T follicular helper cell (primary cell): ENCODE results near the gene SLC1A3.
"Not testable (repeated sequence)": the region's sequence is repeated elsewhere in the genome, so short reads cannot be mapped to it uniquely, and the experiment has no call there.

Experiments
- DNase-seq: peaks from one replicate; pipeline ENCODE4 v3.0.0-alpha.2; 2020; ENCODE audit warnings: low read depth

Gene SLC1A3

DNA sequence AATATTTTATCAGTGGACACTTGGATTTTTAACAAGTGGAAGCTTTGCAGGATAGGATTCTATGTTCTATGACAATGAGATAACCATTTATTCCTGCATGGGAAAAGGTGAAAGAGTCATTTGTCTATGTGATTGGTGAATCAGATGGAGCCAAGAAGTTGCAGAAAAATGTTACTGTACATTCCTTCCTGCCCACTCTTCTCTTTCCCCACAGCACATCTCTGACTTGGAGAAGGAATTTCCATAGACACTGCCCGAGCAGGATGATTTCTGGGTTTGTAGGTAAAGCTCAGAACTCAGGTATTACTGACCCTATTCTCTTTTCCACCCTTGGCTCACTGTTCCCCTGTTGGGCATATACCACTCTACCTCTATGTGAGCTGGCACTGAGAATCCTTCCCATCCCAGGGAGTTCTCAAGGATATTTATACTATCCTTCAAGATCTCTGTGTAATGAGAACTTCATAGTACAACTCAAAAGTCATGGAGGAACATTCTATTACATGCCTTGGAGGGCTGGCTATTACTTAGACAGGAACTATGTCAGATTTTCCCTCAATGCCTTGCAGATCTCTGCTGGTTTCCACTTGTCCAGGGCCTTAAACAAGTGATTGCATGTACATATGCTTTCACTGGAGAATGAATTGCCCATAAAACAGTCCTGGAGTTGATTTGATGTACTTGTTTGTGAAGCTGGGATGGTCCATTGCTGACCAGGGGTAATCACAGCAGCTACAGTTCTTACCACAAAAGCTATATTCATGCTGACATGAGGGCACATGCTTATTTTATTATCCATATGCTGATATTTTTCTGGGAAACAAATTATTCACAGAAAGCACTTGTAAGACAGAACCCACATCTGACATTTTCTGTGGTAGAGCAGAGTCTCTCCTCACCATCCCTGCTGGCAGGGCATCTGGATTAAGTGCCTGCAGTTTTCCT is 24.1 kb downstream of the SLC1A3 start:
- no peak for DNase-seq

DNA sequence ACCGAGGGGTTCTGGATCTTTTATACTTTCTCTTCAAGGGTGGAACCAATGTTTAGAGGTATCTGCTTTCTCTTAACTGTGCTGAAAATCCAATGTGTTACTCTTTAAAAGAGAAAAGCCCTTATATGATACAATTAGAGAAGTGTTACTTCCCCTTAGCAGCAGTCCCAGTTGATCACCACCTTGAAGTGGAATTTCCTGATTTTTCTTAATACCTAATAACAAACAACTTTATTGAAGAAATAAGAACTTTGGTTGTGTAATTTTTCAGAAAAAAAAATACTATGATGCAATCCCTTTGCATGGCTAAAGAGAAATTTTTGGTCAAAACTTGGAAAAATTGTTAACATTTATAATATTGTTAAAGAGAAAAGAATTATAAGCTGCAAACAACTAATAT is 24.7 kb downstream of the SLC1A3 start:
- no peak for DNase-seq

DNA sequence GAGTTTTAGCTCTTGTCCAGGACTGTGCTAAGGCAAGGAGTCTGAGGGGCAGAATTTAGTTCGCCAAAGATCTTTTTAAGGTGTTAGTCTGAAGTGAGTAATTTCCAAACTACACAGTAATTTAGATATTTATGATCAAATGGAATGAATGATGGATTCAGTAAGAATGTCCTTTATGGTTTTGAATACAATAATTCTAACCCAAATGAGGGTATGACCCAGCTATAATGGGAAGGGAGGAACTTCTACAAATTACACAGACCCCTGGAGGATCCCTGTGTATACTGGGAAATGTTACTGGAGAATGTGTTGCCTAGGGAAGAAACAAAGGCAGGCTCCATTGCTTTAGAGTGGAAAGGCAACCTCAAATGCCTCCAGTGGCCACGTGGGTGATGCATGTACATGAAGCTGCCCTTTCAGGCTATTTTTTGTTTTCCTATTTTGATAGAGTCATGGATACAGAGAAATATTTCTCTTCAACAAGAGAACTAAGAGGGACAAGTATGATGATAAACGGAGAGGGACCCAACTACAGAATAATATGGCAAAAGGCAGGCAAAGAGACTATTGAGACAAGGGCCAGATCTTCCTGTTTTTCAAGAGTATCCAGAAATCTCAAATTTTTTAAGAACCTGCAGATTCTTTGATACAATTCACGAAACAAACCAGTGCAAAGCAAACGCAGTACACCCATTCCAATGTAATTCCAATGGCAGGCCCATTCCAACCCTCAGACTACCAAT is 25.4 kb downstream of the SLC1A3 start:
- DNase-seq = no peak

DNA sequence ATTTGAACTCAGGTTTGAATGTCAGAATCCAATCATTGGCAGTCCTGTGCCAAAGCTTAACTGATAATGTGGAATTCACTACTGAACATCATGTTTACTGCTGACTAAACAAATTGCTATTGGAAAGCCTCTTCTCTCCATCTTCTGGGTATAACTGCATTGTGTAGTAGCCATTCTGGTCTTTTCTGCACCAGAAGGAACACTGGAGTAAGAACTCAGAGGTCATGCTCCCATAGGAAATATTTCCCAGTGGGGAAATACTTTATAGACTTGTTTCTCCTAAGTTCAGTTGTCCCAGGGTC is 25.9 kb downstream of the SLC1A3 start:
- no peak for DNase-seq

DNA sequence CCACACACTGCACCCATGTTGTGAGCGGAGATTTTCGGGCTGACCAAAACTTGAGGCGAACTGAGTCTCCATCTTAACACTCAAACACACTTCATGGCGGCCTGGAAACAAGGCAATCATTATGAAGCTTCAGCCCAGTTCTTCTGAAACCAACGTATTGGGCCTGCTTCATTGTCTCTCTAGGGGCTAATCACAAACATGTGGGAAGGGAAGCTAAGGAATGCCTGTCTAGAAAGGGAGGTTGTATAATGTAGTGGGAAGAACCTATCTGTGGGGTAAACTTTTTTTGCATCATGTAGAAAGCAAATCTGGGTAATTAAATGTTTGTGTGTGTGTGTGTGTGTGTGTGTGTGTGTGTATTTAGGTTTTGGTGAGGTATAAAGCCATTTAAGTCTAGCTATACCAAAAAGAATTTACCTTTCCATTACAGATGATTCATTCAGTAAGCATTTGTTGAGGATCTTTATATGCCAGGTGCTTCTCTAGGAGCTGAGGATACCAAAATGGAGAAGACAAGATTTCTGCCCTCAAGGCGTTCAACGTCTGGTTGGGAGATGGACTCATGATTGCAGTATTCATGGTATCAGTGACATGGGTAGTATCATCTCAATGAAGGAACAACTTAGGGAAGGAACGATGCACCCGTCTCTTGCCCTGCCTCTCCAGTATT is 29.4 kb downstream of the SLC1A3 start:
- no peak for DNase-seq

DNA sequence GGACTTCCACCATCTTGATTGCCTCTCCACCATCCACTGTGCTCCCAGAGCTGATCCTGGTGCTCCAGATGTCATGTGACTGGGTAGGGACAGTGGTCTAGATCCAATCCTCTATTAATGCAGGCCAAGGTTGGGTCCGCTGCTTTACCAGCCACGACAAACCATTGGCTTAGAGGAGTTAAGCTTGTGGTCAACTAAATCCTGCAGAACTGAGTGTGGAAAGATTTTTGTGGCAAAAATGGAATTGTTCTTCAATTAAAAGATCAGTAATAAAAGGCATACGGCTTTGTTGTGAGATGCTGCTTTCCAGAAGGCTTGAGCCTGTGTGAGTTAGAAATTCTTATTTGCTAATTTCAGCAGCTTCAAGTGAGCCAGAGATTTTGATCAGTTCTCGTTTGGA is 30.7 kb downstream of the SLC1A3 start:
- no peak for DNase-seq

DNA sequence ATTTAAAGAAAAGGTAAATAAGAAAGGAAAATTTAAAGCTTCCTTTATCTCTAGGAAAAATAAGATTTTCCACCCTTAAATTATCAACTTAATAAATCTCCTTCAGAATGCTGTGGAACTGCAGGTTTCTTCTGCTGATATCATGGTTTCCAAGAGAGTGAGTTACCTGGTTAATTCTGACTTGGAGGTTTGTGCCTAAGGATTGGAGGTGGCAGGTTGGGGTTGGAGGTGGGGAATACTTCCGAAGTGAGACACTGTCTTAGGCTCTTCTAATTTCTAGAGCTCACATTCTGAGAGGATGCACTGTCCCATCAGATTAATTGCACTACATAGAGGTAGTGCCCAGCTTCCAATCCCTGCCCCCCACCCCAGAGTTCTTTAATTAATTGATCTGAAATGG is 31.1 kb downstream of the SLC1A3 start:
- no peak for DNase-seq

DNA sequence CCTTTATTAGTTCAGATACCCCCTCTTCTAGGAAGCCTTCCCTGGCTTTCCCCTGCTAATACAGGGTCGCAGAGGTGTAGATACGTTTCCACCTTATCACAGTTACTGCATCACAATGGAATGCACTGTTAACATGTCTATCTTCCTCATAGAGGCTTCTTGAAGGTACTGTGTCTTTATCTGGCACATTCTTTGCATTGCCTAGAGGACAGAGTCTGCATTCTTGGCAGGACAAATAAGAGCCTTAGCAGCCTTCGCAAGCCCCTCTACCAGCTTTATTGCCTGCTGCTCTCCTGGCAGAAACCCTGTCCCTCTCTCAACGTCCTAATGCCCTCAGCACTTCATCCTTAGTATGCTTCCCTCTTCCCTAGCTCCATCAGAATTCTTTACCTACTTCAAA is 31.6 kb downstream of the SLC1A3 start:
- no peak for DNase-seq

DNA sequence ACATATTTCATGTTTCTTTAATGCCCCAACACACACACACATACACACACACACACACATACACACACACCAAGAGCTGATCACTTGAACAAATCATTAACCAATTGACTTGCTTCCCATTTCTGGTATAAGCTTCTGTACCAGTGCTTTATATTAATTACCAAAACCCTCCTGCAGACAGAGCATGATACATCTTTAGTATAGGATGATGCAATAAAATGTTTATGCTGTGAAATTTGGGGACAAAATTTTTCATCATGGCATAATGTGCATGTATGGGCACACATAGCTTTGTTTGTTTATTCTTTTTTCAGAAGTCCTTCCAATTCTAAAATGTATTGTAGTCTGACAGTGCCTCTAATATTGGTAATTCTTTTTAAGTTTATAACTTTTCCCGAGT is 34.5 kb downstream of the SLC1A3 start:
- DNase-seq = no peak

DNA sequence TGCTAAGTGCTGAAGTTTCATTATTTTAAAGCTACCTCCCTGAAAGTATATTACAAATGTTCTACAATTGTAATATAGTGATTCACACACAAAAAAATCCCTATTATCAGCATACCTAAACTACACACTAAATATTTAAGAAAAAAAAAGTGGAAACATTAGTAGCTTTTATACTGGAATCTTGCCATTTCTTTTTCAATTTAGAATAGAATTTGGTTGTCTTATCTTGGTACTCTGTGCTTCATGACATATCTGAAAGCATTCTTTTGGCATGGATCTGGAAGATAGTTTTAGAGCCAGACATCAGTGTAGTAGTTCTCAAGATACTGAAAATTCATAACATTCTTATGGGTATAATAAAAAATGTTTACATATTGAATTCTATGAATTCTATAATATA is 35.0 kb downstream of the SLC1A3 start:
- DNase-seq = no peak

DNA sequence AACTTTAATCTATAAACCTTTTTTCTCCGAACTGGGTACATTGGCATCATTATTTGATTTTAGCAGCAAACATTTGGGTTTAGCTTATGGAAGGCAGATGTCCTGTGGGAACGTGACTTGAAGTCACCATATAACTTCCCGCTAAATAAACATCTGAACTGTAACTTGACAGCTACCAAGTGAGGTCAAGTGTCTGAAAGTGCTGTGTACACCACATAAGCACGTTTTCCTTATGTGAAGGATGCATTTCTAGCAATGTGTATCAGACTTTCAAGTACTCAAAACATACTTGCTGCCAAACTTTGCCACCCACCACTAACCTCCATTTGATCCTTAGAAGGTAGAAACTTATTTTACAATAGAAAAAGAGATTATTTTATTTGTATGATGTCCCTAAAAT is 35.7 kb downstream of the SLC1A3 start:
- DNase-seq = no peak

DNA sequence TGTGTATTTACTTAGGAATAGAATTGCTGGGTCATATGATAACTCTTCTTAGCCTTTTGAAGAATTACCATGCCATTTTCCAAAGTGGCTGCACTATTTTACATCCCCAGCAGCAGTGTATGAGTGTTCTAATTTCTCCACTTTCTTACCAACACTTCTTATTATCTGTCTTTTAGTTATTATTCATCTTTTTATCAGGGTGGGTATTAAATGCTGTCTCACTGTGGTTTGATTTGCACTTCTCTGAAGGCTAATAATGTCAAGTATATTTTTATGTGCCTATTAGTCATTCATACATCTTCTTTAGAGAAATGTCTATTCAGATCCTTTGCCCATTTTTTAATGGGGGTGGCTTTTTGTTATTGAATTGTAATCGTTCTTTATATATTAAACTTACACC is 36.8 kb downstream of the SLC1A3 start:
- no peak for DNase-seq

DNA sequence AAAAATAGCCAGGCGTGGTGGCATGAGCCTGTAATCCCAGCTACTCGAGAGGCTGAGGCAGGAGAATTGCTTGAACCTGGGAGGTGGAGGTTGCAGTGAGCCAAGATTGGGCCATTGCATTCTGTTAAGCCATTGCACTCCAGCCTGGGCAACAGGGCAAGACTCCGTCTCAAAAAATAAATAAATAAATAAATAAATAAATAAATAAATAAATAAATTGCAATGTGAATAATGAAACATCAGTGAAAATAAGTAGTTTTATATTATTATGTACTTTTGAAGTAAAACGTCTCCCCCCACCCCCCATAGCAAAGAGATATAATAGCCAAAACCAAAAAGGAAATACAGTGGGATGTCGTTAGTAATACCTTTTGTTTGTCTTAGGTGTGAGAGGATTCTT is 37.4 kb downstream of the SLC1A3 start:
- not testable (repeated sequence) for DNase-seq

DNA sequence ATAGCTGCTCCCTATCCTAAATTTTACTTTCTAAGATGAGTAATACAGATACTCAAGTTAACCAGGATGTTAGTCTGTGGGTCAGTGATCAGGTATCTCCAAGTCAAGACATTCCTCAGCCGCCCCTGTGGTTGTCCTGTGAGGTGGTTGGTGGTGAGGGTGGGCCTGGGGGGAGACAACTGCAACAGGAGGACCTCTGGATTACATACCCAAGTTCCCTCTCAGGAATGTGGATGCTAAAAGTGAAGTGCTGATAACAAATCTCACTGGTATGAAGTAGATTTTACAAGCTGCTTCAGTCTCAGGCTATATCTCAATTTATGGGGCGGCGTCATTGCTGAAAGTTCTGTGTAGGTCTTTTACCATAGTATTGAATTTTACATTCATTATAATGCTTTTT is 38.3 kb downstream of the SLC1A3 start:
- DNase-seq = no peak

DNA sequence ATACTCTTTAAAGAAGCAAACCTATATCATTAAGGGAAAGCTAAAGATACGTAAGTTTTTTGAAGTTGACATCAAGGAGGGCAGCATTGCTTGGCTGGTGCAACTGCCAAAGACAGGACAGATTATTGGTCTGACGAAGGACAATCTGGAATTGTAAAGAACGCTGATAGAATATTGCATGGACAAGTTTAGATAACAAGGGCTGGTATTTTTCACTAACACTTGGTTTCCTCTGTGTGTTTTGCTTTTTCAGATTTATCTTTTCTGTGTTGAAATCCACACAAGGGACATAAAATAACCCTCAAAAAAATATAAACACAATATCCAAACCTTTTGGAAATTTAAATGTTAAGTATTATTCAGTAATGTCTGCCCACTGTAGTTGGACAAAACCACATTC is 39.7 kb downstream of the SLC1A3 start:
- DNase-seq = no peak

DNA sequence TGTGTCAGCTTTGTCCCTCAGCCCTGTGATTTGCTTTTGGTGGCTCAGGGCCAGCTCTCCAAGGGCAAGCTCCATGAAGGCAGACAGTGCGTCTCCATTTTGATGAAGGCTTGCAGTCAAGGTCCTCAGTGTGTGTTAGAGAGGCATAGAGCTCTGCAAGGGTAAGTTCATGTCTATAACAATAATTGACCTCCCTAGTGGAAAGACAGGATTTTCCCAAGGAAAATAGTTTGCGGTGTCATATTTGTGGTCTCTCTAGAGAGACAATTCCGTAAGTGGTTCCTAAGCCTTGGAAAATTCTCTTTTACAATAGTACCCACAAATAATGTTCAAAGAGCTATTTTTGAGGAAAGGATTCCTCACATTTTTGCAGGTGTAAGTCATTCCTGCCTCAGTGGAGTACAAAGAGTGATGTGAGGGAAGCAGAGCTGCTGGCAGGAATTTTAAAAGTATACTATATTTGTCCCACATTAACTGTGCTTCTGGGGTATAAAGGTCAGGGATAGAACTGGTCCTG is 40.2 kb downstream of the SLC1A3 start:
- no peak for DNase-seq

DNA sequence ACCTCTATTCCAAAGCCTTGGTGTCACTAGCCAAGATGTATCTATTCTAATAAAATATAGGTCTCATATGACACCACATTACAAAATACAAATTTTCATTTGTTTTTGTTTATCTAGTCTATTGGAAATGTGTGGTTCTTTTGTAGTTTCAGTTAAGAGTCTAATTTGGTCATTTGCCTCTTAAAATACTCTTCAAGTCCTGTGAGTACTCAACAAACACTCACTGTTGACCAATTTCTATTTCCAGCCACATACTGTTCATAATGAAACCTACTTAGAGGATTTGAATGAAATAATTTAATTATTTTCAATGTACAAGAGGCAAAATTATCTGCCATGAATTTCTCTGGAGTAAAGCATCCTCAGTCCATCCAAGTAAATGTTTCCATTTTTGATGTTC is 40.6 kb downstream of the SLC1A3 start:
- DNase-seq = no peak

DNA sequence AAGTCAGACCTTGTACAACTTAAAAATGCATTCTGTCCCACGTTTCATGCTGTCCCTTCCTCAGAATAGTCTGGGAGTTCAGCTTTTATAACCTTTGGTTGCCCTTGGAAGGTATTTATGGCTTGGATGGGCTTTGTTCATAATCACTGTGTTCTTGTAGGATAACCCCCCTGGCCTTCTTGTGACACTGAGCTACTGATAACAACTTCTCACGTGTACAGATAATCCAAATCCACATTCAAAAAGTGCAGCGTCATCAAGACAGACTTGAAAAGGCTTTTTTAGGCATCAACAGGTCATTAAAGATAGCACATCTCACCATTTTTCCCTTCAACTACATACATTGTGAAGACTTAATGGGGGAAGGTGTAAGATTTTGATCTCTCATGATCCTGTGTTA is 42.0 kb downstream of the SLC1A3 start:
- no peak for DNase-seq

DNA sequence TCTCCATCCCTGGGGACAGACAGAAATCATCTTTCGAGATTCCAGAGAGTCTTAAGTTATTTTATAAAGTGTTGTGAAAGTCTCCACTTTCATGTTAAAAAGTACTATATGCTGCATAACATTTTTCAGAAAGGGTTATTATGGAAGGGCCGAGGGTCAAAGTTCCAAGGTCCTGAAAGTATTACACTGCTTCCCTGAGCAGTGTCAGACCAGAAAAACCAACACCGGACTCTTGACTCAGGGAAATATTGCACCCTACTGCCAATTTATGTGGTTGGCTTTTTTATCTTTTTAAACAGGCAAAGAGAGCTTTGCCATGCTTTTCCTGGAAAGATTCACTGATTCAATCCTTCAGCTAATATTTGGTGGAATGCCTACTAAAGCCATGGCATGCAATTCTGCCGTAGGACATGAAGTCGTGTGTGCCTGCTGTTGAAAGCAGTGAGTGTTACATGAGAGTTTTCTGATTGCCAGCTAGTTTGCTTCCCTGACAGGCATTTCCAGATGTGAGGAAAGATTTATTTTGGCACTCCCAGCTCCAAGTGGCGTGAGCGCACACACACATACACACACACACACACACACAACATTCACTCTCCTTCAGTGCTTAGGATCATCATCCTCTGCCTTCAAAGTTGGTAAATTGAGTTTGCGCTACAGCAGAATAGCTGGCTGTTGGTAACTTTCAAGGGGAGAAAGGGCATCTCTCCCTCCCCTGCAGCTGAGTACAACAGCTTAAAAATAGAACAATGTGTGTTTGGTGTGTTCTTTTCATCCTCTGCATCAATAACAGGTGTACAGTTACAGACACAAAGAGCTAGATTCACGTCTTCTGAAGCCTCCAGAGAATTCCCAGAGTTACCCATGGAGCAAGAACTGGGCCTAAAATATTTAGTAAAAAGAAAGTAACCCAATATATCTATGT is 45.6 kb downstream of the SLC1A3 start:
- no peak for DNase-seq

DNA sequence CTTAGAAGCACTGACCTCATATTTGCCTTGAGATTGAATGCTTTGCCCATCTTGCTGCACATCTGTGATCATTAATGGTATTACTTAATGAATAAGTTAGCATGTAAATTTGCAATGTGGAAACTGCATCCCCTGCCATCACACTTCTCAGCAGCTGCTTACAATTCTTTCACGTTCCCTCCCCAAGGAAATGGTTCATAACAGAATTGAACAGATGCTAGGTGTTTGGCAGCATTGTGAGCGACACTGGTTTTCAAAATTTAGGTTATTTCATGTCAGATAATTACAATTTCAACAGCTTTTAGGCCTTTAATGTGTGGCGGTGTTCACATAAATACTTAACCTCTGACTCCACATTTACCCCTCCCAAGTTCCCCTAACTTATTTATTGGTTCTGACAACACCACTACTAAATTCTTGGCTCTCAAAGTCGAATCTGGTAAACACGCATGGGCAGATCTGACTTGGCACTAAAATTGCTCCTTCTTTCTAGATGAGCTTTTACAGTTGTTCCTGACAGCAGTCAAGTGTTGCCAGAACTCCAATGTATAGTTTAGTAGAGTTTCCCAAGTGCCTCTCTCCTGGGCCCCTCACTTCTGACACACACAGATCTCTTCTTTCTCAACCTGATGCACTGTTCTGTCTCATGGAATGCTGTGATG is 46.8 kb downstream of the SLC1A3 start:
- no peak for DNase-seq

DNA sequence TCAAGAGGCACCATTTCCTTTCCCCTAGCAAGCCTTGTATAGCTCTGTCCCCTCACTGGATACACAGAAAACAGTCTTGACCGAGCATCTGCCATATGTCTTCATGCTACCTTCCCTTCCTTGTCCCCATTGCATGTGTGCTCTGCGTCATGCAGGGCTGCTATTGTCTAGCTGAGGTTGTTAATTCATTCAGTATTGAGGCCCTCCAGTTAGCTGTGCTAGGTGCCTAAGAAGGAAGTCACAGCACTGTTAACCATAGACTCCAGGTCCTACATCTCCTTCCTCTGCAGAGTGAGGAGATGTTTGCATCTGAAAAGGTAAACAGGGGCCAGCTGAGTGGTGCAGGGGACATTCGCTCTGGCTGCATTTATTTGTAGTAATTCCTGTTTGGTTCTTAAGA is 48.2 kb downstream of the SLC1A3 start:
- DNase-seq = no peak
